GM12891 (cell line): ENCODE data around the gene DBNL.

Experiments used
- PAX5 ChIP-seq: IDR thresholded peaks from 2 replicates; pipeline ENCODE4 v1.6.1; 2011; ENCODE audit warnings: low read length, moderate library complexity, mild to moderate bottlenecking; ENCODE audit not compliant: insufficient read depth, severe bottlenecking
- POLR2A ChIP-seq: IDR thresholded peaks from 2 replicates; pipeline ENCODE4 v1.6.1; 2011; ENCODE audit warnings: low read depth, low read length, control low read depth
- POLR2AphosphoS5 ChIP-seq: IDR thresholded peaks from 2 replicates; pipeline ENCODE4 v1.6.1; 2011; ENCODE audit warnings: low read depth, low read length, control low read depth
- POU2F2 ChIP-seq: IDR thresholded peaks from 2 replicates; pipeline ENCODE4 v1.6.1; 2011; ENCODE audit warnings: low read depth, mild to moderate bottlenecking, control low read depth, low read length, moderate library complexity
- SPI1 ChIP-seq: IDR thresholded peaks from 2 replicates; pipeline ENCODE4 v1.6.1; 2011; ENCODE audit warnings: low read depth, low read length, control low read depth
- TAF1 ChIP-seq: IDR thresholded peaks from 2 replicates; pipeline ENCODE4 v1.6.1; 2011; ENCODE audit warnings: low read depth, low read length, control low read depth

DNA sequence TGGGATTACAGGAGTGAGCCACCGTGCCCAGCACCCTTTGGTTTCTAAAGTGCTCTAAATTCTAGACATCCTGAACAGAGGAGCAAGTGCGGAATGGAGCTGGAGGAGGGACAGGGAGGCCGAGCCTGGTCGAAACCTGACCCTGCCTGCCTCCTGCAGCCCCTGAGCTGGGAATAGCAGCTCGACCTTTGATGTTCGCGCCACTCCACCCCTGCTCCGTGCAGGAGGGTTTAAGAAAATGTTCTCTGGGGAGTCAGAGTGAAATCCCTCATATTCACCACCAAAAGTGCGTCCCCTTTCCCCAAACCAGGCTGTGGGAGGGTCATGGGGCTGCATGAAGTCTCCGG, 19.0 kb downstream of the DBNL start:
- TF ChIP-seq POLR2A (no peak), POLR2AphosphoS5 (no peak), PAX5 (no peak), TAF1 (no peak), SPI1 (no peak), POU2F2 (no peak)
